ENCODE measurements around the gene TTI1.

Gene TTI1

GRCh38 chr20:38008233-38008944 lies 24.9 kb downstream of the TTI1 start:
- no peak for DNase-seq

GRCh38 chr20:38007526-38007925 lies 25.7 kb downstream of the TTI1 start:
- no peak for DNase-seq

DNA sequence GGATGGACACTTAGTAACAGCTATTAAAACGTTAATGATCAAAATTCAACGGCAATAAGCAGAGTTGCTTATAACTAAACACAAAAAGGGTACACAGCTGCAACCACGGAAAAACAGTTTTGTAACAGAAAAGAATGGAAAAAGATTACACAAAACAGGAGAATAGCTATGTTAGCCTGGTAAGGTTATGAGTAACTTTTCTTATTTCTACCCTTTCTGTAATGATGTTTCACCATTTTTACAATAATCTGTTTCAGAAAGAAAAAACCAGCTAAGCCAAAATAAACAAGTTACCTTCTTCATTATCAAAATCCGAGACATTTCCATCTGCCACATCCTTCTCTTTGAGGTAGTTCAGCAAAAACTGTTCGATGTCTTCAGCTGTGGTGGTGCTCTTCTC lies 27.4 kb downstream of the TTI1 start:
- DNase-seq: no peak

- DNase-seq: no peak
These were observed 28.8 kb downstream of the TTI1 start for GRCh38 chr20:38004416-38004815.

- DNase-seq: no peak
These were observed 30.8 kb downstream of the TTI1 start for GRCh38 chr20:38002422-38002821.

GRCh38 chr20:38001981-38002380 lies 31.3 kb downstream of the TTI1 start:
- DNase-seq: no peak

- no peak for DNase-seq
These were observed 31.9 kb downstream of the TTI1 start for GRCh38 chr20:38001173-38001875.

DNA sequence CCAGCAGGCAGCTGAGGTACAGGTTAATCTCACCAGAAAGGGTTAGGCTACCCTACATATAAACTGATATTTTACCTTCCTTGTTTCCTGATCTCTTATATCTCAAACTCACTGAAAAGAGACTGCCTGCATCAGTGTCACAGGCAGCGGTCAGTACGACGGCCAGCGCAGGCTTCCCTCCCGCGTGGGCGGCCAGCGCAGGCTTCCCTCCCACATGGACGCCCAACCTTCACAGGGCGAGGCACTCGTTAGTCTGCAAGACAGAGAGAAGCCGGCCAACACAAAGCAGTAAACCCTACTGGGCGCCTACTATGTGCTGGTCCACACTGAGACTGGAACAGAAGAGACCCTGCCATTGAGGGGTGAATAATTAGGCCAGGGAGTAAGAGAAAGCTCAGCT lies 33.0 kb downstream of the TTI1 start:
- DNase-seq: no peak

DNA sequence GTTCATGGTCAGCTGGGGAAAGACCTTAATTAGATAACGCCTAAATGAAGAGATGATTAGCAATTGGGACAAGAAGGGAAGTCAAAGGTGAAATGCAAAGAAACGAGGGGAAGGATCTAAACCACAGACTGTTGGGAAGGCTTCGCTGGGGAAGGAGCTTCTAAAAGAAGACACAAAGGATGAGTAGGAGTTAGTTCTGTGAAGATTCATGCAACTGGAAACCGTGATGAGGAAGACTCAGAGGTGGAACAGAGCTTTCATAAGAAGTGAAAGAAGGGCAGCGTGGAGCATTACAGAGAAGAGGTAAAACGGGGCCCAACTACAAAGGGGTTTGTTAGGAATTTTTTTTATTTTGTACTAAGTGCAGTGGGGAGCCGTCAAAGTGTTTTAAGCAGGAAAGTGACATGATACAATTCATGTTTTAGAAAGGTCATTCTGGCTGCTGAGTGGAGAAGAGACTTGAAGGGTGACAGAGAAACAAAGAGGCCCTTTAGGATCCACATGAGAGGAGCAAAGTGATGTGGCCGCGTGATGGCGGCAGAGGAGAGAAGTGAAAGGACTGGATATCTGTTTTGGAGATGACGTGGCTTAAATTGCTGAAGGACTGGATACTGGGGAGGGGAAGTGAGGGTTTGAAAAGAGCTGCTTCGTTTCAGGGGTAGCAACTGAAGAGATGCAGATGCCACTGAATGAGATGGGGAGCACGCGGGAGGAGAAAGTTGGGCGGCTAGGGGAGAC lies 33.6 kb downstream of the TTI1 start:
- DNase-seq: no peak

- DNase-seq: no peak
These were observed 35.7 kb downstream of the TTI1 start for GRCh38 chr20:37997516-37997915.

GRCh38 chr20:37995856-37996605 lies 37.2 kb downstream of the TTI1 start:
- no peak for DNase-seq

DNA sequence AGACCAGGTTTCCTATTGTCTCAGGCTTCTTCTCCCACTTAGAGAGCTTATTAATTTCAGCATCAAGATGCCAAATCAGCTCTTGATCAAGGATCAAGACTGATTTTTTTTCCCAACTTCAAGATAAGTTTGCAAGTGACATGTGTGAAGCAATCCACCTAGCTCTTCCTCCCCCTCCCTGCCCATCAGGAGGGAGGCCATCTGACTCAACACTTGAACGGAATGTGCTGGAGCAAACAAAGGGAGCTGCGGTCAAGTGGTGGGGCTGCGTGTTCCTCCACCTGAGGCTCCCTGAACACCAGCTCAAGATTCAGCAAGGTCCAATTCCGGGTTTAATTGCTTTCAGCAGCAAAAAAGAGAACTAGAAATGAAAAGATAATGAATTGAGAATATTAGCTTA lies 38.7 kb downstream of the TTI1 start:
- DNase-seq: no peak

DNA sequence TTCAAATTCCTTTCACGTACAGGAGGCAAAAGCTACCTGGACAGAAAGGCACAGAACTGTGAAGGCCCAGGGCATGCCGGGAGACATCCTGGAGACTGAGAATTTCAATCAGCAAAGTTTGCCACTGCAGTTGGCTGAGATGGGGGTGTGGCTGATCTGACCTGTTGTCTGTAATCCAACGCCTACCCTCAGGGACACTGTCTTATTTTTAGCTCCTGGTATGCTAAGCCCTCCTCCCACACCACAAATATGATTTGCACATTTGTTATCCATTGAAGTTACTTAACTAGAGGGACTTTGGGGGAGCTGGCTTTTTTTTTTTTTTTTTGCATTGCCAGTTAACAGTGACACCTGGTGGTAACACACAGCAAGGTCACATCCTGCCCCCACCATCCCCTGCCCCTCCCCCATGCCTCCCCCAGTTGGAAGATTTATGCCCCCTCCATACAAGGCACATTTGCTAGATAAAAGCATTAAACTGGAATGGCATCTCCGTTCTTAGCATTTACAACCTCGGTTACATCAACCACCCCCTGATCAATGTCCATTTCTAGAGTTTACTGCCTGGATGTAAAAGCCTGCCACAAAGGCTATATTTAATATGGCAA lies 40.4 kb downstream of the TTI1 start:
- no peak for DNase-seq

GRCh38 chr20:37991908-37992307 lies 41.3 kb downstream of the TTI1 start:
- DNase-seq: no peak

- DNase-seq: no peak
These were observed 41.9 kb downstream of the TTI1 start for GRCh38 chr20:37991157-37991866.

GRCh38 chr20:37990571-37991151 lies 42.6 kb downstream of the TTI1 start:
- DNase-seq: no peak

- no peak for DNase-seq
These were observed 43.5 kb downstream of the TTI1 start for GRCh38 chr20:37989601-37990295.

DNA sequence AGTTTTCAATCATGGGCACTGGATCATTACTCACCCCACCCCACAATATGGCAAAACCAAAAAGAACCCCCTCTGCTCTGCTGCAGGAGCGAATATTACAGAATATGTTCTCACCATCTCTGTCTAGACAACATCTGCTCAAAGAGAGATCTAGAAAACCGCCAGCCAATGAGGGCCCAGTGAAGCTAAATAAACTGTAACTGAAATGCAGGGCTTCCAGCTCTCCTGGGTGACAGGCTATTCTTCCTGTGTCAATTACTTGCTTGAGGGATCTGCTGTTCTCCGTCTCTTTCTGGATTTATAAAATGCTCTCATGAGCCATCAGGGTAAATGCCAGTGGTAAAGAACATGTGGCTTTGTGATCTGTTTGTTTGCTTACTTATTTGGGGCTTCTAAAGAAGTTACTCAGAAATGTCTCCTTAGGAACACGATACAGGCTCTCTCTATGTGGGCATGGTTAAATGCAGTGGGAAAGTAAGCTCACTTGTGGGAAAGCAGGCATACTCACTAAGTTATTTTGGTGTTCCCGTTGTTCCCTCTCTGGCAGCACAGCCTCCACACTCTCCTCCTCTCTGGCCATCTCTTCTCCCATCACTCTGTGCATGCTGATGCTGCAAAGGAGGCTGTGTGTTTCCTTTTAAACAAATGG lies 44.8 kb downstream of the TTI1 start:
- no peak for DNase-seq

GRCh38 chr20:37987602-37988290 lies 45.5 kb downstream of the TTI1 start:
- no peak for DNase-seq
